Activated CD8-positive, alpha-beta memory T cell treated with anti-CD3 and anti-CD28 coated beads, Interleukin-2, amount 10 ng/mL, durations not matched to agents 7 days and 5 days (primary cell): ENCODE measurements around the gene DUSP7. TPM values are rescaled to one million over a fixed set of nuclear protein-coding genes. Genes with fewer than 3 reads are reported as not detected.
"Not testable (repeated sequence)": the region's sequence is repeated elsewhere in the genome, so short reads cannot be mapped to it uniquely, and the experiment has no call there.

ENCODE experiments used
- ATAC-seq: fragments of 150-1000 bp; cut with Tn5 transposase; one replicate; pipeline ENCODE4 v1.10.0; 2021; ENCODE audit warnings: moderate library complexity
- CTCF ChIA-PET: fragments of 350-600 bp; sonication (Branson Sonifier 250); formaldehyde crosslinking; loops from one replicate; lab custom pipeline; 2021; ENCODE audit warnings: antibody characterized with exemption; lab: Charles Lee
- DNase-seq: peaks from one replicate; pipeline ENCODE4 v3.0.0-alpha.2; 2020
- H3K27ac Mint-ChIP-seq: one replicate; pipeline ENCODE4 v1.8.0; 2021; ENCODE audit warnings: mild to moderate bottlenecking, mixed read lengths
- H3K27me3 Mint-ChIP-seq: one replicate; pipeline ENCODE4 v1.8.0; 2021; ENCODE audit warnings: mixed read lengths
- H3K36me3 Mint-ChIP-seq: one replicate; pipeline ENCODE4 v1.8.0; 2021; ENCODE audit warnings: mild to moderate bottlenecking, mixed read lengths
- H3K4me1 Mint-ChIP-seq: one replicate; pipeline ENCODE4 v1.8.0; 2021; ENCODE audit warnings: mixed read lengths
- H3K4me3 Mint-ChIP-seq: one replicate; pipeline ENCODE4 v1.8.0; 2021; ENCODE audit warnings: mild to moderate bottlenecking, moderate library complexity, mixed read lengths
- H3K9me3 Mint-ChIP-seq: one replicate; pipeline ENCODE4 v1.8.0; 2022; ENCODE audit warnings: low read depth, mixed read lengths
- total RNA-seq, 2 experiments: library from RNA; stranded (reverse); gene quantifications; one replicate each; pipeline ENCODE4 v1.2.3, GENCODE V29; 2021

Gene DUSP7
- total RNA-seq, 2 experiments from 2014 or later = 24.2 to 29.3 TPM

- Mint-ChIP-seq H3K4me1 (no peaks in the 10 kb centered on the region), H3K4me3 (no peak overlapping the region), H3K27ac (no peak overlapping the region), H3K27me3 (no peaks in the 10 kb centered on the region), H3K9me3 (no peaks in the 10 kb centered on the region), H3K36me3 (no peaks in the 10 kb centered on the region)
- DNase-seq (no peak), ATAC-seq (no peak)
- CTCF ChIA-PET = interaction anchor here (0.9 kb wide), 1 partner anchor 10 kb away, joined by 5 read pairs; no protein-coding TSS in a partner anchor
These were observed 12.6 kb downstream of the DUSP7 start for GRCh38 chr3:52043750-52044149.

- H3K4me3 Mint-ChIP-seq, H3K27me3 Mint-ChIP-seq, H3K9me3 Mint-ChIP-seq, DNase-seq, ATAC-seq, H3K4me1 Mint-ChIP-seq, H3K36me3 Mint-ChIP-seq, CTCF ChIA-PET, H3K27ac Mint-ChIP-seq: not testable (repeated sequence)
These were observed 13.3 kb downstream of the DUSP7 start for GRCh38 chr3:52043039-52043438.

DNA sequence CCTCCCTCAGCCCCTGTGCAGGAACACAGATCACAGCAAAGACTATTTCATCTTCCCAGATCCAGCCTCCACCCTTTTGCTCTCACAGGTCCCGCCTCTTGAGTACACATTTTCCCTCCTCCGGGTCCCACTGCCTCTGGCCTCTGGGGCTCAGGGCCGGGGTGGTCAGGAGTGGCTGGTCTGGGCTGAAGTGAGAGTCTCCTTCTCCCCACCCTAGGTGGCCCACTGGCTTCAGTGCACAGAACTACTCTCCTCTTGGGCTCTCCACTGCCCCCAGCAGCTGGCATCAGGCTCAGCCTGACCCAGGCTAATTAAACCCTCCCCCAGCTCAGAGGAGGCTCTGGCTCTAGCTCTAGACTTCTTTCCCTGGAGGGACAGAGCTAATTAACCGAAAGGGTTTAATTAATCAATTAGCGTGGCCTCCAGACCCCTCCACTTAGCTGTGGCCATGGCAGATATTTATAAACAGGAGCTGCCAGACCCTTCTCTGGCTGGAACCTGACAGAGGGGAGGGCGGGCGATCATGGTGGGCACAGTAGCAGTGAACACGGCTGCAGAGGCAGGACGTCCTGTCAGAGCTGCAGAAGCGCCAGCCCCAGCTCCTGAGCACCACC, 15.1 kb downstream of the DUSP7 start:
- Mint-ChIP-seq H3K4me3 (no peak overlapping the region), H3K36me3 (no peaks in the 10 kb centered on the region), H3K4me1 (no peaks in the 10 kb centered on the region), H3K27me3 (no peaks in the 10 kb centered on the region), H3K9me3 (no peaks in the 10 kb centered on the region), H3K27ac (no peak overlapping the region)
- ATAC-seq = no peak
- DNase-seq = no peak
- CTCF ChIA-PET = interaction anchor here (0.7 to 2.7 kb wide), 5 partner anchors 12 to 103 kb away, joined by 3 to 12 read pairs (median 3); no protein-coding TSS in a partner anchor

GRCh38 chr3:52040600-52040999, 15.8 kb downstream of the DUSP7 start:
- DNase-seq = no peak
- Mint-ChIP-seq H3K27ac (no peak overlapping the region), H3K36me3 (no peaks in the 10 kb centered on the region), H3K27me3 (no peaks in the 10 kb centered on the region), H3K9me3 (no peaks in the 10 kb centered on the region), H3K4me3 (no peak overlapping the region), H3K4me1 (no peaks in the 10 kb centered on the region)
- CTCF ChIA-PET = interaction anchor here (0.7 to 2.7 kb wide), 5 partner anchors 13 to 104 kb away, joined by 3 to 12 read pairs (median 3); no protein-coding TSS in a partner anchor
- ATAC-seq = no peak

DNA sequence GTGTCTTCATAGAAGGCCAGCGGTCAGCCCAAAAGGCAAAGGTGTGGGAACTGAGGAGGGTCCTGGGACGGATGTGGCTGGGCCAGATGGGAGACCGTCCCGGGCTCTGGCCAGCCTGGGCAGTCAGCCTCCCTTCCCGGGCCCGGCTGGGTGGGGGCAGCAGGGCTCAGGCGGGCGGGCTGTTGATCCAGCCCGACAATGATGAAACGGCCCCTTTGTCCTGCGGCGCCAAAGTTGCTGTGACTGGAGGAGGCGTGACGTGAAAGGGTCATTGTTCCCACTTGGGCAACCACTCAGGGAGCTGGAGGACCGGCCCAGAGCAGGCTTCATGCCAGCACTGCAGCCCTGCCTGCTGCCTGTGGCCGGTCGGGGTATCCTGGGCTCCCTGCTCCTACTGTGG, 16.5 kb downstream of the DUSP7 start:
- Mint-ChIP-seq H3K4me1 (no peaks in the 10 kb centered on the region), H3K36me3 (no peaks in the 10 kb centered on the region), H3K27me3 (no peaks in the 10 kb centered on the region), H3K4me3 (no peak overlapping the region), H3K27ac (no peak overlapping the region), H3K9me3 (no peaks in the 10 kb centered on the region)
- ATAC-seq = no peak
- CTCF ChIA-PET = interaction anchor here (2.7 kb wide), 1 partner anchor 39 kb away, joined by 12 read pairs; no protein-coding TSS in a partner anchor
- DNase-seq = no peak

DNA sequence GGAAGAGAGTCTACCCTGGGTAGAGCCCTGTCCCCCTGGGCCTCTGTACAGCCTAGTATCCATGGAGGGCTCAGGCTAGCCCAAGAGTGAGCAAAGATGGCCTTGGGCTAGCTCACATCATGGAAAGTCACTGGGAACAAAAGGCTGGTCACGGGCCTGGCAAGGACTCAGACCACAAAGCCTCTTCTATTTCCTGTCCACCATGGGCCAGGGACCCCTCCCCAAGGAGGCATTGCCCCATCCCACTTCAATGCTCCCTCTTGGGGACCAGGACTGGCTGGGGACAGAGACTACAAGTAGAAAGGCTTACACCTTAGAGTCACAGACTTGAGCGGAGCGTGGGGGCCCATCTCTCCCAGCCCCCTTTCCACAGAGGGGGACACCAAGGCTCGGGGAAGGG, 16.9 kb downstream of the DUSP7 start:
- CTCF ChIA-PET = no interaction called here
- Mint-ChIP-seq H3K9me3 (no peaks in the 10 kb centered on the region), H3K4me3 (no peak overlapping the region), H3K36me3 (no peaks in the 10 kb centered on the region), H3K4me1 (no peaks in the 10 kb centered on the region), H3K27me3 (no peaks in the 10 kb centered on the region), H3K27ac (no peak overlapping the region)
- ATAC-seq = no peak
- DNase-seq = no peak

GRCh38 chr3:52038227-52038626, 18.1 kb downstream of the DUSP7 start:
- Mint-ChIP-seq H3K27ac (no peak overlapping the region), H3K27me3 (no peaks in the 10 kb centered on the region), H3K36me3 (no peaks in the 10 kb centered on the region), H3K4me3 (no peak overlapping the region), H3K4me1 (no peaks in the 10 kb centered on the region), H3K9me3 (no peaks in the 10 kb centered on the region)
- CTCF ChIA-PET = interaction anchor here (0.6 to 2.8 kb wide), 3 partner anchors 37 to 121 kb away, joined by 3 to 9 read pairs (median 5); no protein-coding TSS in a partner anchor
- ATAC-seq = no peak
- no peak for DNase-seq

DNA sequence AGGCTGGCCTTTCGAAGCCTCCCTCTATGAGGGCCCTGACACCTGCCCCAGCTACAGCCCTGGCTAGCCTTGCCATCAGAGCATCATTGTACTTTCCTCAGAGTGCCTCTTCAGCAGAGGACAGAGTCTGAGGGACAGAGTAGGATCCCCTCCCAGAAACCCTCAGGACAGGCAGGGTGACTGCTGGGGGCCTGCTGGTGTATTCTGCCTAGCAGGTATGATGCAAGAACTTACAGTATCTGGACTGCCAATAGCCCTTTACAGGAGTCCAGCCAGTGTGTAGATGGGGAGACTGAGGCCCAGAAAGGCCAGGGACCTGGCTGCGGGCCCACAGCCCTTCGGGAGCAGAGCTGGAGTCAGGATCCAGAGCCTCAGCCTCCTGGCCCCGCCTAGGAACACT, 19.1 kb downstream of the DUSP7 start:
- ATAC-seq (no peak), DNase-seq (no peak)
- CTCF ChIA-PET = interaction anchor here (0.6 to 2.8 kb wide), 4 partner anchors 36 to 162 kb away, joined by 3 to 9 read pairs (median 4); partner anchors contain the start of gene IQCF5
- Mint-ChIP-seq H3K9me3 (no peaks in the 10 kb centered on the region), H3K27me3 (no peaks in the 10 kb centered on the region), H3K27ac (no peak overlapping the region), H3K4me3 (no peak overlapping the region), H3K4me1 (no peaks in the 10 kb centered on the region), H3K36me3 (no peaks in the 10 kb centered on the region)

- Mint-ChIP-seq H3K4me1 (no peaks in the 10 kb centered on the region), H3K27ac (no peak overlapping the region), H3K36me3 (no peaks in the 10 kb centered on the region), H3K9me3 (no peaks in the 10 kb centered on the region), H3K27me3 (no peaks in the 10 kb centered on the region), H3K4me3 (no peak overlapping the region)
- DNase-seq = no peak
- ATAC-seq = no peak
- CTCF ChIA-PET = interaction anchor here (0.6 to 2.8 kb wide), 5 partner anchors 19 to 162 kb away, joined by 3 to 9 read pairs (median 5); partner anchors contain the start of gene IQCF5
These were observed 19.5 kb downstream of the DUSP7 start for GRCh38 chr3:52036829-52037228.

- CTCF ChIA-PET = interaction anchor here (0.7 to 2.8 kb wide), 4 partner anchors 19 to 87 kb away, joined by 3 to 9 read pairs (median 4); no protein-coding TSS in a partner anchor
These were observed 20.1 kb downstream of the DUSP7 start for GRCh38 chr3:52036222-52036694.

GRCh38 chr3:52034651-52035050, 21.7 kb downstream of the DUSP7 start:
- ATAC-seq = no peak
- no peak for DNase-seq
- CTCF ChIA-PET = no interaction called here
- no peak overlapping the region for H3K27ac Mint-ChIP-seq
- H3K27me3 Mint-ChIP-seq = no peaks in the 10 kb centered on the region
- no peak overlapping the region for H3K4me3 Mint-ChIP-seq
- no peaks in the 10 kb centered on the region for H3K4me1 Mint-ChIP-seq
- no peaks in the 10 kb centered on the region for H3K9me3 Mint-ChIP-seq
- no peaks in the 10 kb centered on the region for H3K36me3 Mint-ChIP-seq

More at GRCh38 chr3:52036222-52036694, 20.1 kb downstream of the DUSP7 start:
- Mint-ChIP-seq H3K4me3 (no peak overlapping the region), H3K4me1 (no peaks in the 10 kb centered on the region), H3K27ac (no peak overlapping the region), H3K36me3 (no peaks in the 10 kb centered on the region), H3K27me3 (no peaks in the 10 kb centered on the region), H3K9me3 (no peaks in the 10 kb centered on the region)
- DNase-seq (no peak), ATAC-seq (no peak)

DNA sequence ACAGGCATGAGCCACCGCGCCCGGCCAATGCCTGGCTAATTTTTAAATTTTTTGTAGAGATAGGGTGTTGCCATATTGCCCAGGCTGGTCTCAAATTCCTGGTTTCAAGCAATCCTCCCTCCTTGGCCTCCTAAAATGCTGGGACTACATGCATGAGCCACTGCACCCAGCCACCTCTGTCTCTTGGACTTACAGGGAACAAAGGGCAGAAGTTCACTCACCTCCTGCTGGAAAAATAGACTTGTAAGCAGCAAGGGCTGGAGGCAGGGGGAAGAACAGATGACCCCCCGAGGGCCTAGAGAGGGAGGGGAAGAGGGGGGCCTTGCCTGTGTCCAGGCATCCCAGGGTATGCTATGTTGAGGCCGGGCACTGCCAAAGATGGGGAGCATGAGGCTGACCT, 22.2 kb downstream of the DUSP7 start:
- Mint-ChIP-seq H3K27me3 (no peaks in the 10 kb centered on the region), H3K36me3 (no peaks in the 10 kb centered on the region), H3K4me1 (no peaks in the 10 kb centered on the region), H3K4me3 (no peak overlapping the region), H3K9me3 (no peaks in the 10 kb centered on the region), H3K27ac (no peak overlapping the region)
- ATAC-seq = no peak
- no peak for DNase-seq
- CTCF ChIA-PET = no interaction called here

DNA sequence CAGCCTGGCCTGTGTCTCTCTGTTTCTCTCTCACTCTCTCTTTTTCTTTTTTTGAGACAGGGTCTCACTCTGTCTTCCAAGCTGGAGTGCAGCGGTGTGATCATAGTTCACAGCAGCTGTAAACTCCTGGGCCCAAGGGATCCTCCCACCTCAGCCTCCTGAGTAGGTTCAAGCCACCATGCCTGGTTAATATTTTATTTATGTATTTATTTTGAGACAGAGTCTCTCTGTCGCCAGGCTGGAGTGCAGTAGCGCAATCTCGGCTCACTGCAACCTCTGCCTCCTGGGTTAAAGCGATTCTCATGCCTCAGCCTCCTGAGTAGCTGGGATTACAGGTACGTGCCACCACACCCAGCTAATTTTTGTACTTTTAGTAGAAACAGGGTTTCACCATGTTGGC, 22.6 kb downstream of the DUSP7 start:
- H3K27me3 Mint-ChIP-seq, ATAC-seq, CTCF ChIA-PET, H3K36me3 Mint-ChIP-seq, H3K4me3 Mint-ChIP-seq, H3K9me3 Mint-ChIP-seq, H3K27ac Mint-ChIP-seq, H3K4me1 Mint-ChIP-seq, DNase-seq: not testable (repeated sequence)
